Skeletal muscle cell (primary cell): ENCODE data around the gene FOXP1.

Source experiments
- DNase-seq: peaks from one replicate; pipeline ENCODE4 v3.0.0-alpha.2; 2010; ENCODE audit warnings: low read depth
- H3K4me3 ChIP-seq: 2 replicates; pipeline ENCODE4 v1.5.1; 2011; ENCODE audit warnings: low read depth, mild to moderate bottlenecking, control low read depth, low read length, moderate library complexity

The FOXP1 gene

GRCh38 chr3:71570546-71570945 lies 13.0 kb downstream of the FOXP1 start:
- no peak overlapping the region for H3K4me3 ChIP-seq
- no peak for DNase-seq

- no peak for DNase-seq
- H3K4me3 ChIP-seq: no peak overlapping the region
Observed at GRCh38 chr3:71568207-71568606, 15.3 kb downstream of the FOXP1 start.

- no peak overlapping the region for H3K4me3 ChIP-seq
- DNase-seq: no peak
Observed at GRCh38 chr3:71566776-71567175, 16.8 kb downstream of the FOXP1 start.

GRCh38 chr3:71565976-71566375 lies 17.6 kb downstream of the FOXP1 start:
- H3K4me3 ChIP-seq: no peak overlapping the region

GRCh38 chr3:71565316-71565715 lies 18.2 kb downstream of the FOXP1 start:
- no peak for DNase-seq
- no peak overlapping the region for H3K4me3 ChIP-seq

More at GRCh38 chr3:71565976-71566375, 17.6 kb downstream of the FOXP1 start:
- no peak for DNase-seq

- no peak overlapping the region for H3K4me3 ChIP-seq
- DNase-seq: no peak
Observed at GRCh38 chr3:71564361-71564760, 19.2 kb downstream of the FOXP1 start.

GRCh38 chr3:71563827-71564226 lies 19.7 kb downstream of the FOXP1 start:
- H3K4me3 ChIP-seq: no peak overlapping the region
- DNase-seq: no peak

- H3K4me3 ChIP-seq: no peak overlapping the region
- no peak for DNase-seq
Observed at GRCh38 chr3:71562938-71563337, 20.6 kb downstream of the FOXP1 start.

GRCh38 chr3:71560665-71561064 lies 22.9 kb downstream of the FOXP1 start:
- DNase-seq: no peak
- no peak overlapping the region for H3K4me3 ChIP-seq

- H3K4me3 ChIP-seq: no peak overlapping the region
- DNase-seq: no peak
Observed at GRCh38 chr3:71559578-71560162, 23.9 kb downstream of the FOXP1 start.

GRCh38 chr3:71559021-71559420 lies 24.5 kb downstream of the FOXP1 start:
- no peak overlapping the region for H3K4me3 ChIP-seq
- DNase-seq: no peak

GRCh38 chr3:71554649-71555048 lies 28.9 kb downstream of the FOXP1 start:
- no peak for DNase-seq
- H3K4me3 ChIP-seq: no peak overlapping the region

- H3K4me3 ChIP-seq: no peak overlapping the region
- no peak for DNase-seq
Observed at GRCh38 chr3:71551311-71551919, 32.1 kb downstream of the FOXP1 start.

GRCh38 chr3:71549951-71550350 lies 33.6 kb downstream of the FOXP1 start:
- DNase-seq: no peak

GRCh38 chr3:71548705-71549384 lies 34.7 kb downstream of the FOXP1 start:
- H3K4me3 ChIP-seq: no peak overlapping the region
- no peak for DNase-seq

More at GRCh38 chr3:71549951-71550350, 33.6 kb downstream of the FOXP1 start:
- no peak overlapping the region for H3K4me3 ChIP-seq

GRCh38 chr3:71547249-71548198 lies 36.0 kb downstream of the FOXP1 start:
- no peak overlapping the region for H3K4me3 ChIP-seq
- DNase-seq: no peak

- DNase-seq: no peak
Observed at GRCh38 chr3:71546821-71547220, 36.7 kb downstream of the FOXP1 start.

GRCh38 chr3:71545330-71545729 lies 38.2 kb downstream of the FOXP1 start:
- DNase-seq: no peak
- no peak overlapping the region for H3K4me3 ChIP-seq

More at GRCh38 chr3:71546821-71547220, 36.7 kb downstream of the FOXP1 start:
- no peak overlapping the region for H3K4me3 ChIP-seq

GRCh38 chr3:71543371-71544016 lies 40.0 kb downstream of the FOXP1 start:
- no peak for DNase-seq
- no peak overlapping the region for H3K4me3 ChIP-seq
